K562 (cell line): ENCODE results near the gene MEF2C. TPM values are rescaled to one million over a fixed set of nuclear protein-coding genes. Genes with fewer than 3 reads are reported as not detected.
A peak's percentile ranks its signal among the peaks of the same experiment; 100 is the strongest.

Experiments
- ATAC-seq: fragments of 200-7000 bp; cut with Tn5 transposase; 3 replicates; pipeline ENCODE4 v1.9.1; 2020; ENCODE audit warnings: moderate library complexity
- BruUV-seq: library from RNA; stranded (reverse); fragments of 400-500 nt; replicated peaks from 2 replicates; lab custom pipeline; 2021; lab: Mats Ljungman, UMichigan
- CTCF ChIA-PET: fragments of 300-600 bp; formaldehyde crosslinking; extraction: SDS; loops from one replicate; lab custom pipeline; 2021; ENCODE audit warnings: low intra/inter-chr PET ratio; lab: Yijun Ruan, JAX
- POLR2A ChIA-PET: fragments of 300-600, 350-650 bp; sonication (Branson Sonifier 250); formaldehyde crosslinking; extraction: SDS; loops from one replicate; lab custom pipeline; 2021; ENCODE audit warnings: antibody characterized with exemption, inconsistent platforms; lab: Yijun Ruan, JAX
- DNase-seq, 4 experiments: peaks; one replicate each; pipeline versions ENCODE4 v3.0.0 to v3.0.0-alpha.2; 2011 to 2018; ENCODE audit warnings: low spot score in 3 of 4, mixed read lengths in 3 of 4; ENCODE audit errors: extremely low read depth in 1 of 4
- FAIRE-seq: peaks from 2 replicates; lab custom pipeline; 2011; peaks lifted over from hg19 to GRCh38; lab: Jason Lieb, UNC
- H2AFZ ChIP-seq: 2 replicates; pipeline ENCODE4 v1.6.0; 2011; ENCODE audit warnings: low read depth, low read length, control low read depth, inconsistent platforms
- H3K27ac ChIP-seq: fragments of 200-600 bp; 3 replicates; pipeline ENCODE4 v1.8.0; 2011; ENCODE audit warnings: low read depth, mild to moderate bottlenecking, control low read depth, inconsistent platforms, low read length, moderate library complexity, mixed read lengths; ENCODE audit errors: extremely low read depth
- H3K27me3 ChIP-seq, 2 experiments: fragments of 300-600 bp in 1 of 2; 2 replicates in 1 of 2; 3 replicates in 1 of 2; pipeline versions ENCODE4 v1.6.0 to v1.8.0; 2011; ENCODE audit warnings: inconsistent platforms in 2 of 2, low read length in 2 of 2, mild to moderate bottlenecking in 1 of 2, mixed read lengths in 1 of 2, moderate library complexity in 1 of 2; ENCODE audit not compliant: control insufficient read depth in 2 of 2, insufficient read depth in 2 of 2
- H3K36me3 ChIP-seq: fragments of 300-600 bp; 3 replicates; pipeline ENCODE4 v1.8.0; 2011; ENCODE audit warnings: mild to moderate bottlenecking, low read length, inconsistent platforms; ENCODE audit not compliant: control insufficient read depth, insufficient read depth
- H3K4me1 ChIP-seq, 2 experiments: fragments of 200-600 bp in 1 of 2; replicated peaks in 1 of 2; 2 replicates in 1 of 2; 3 replicates in 1 of 2; pipeline versions ENCODE4 v1.5.1 to v1.8.0; 2011; ENCODE audit warnings: inconsistent platforms in 2 of 2, low read length in 2 of 2, mild to moderate bottlenecking in 1 of 2, mixed read lengths in 1 of 2, moderate library complexity in 1 of 2; ENCODE audit not compliant: control insufficient read depth in 2 of 2, insufficient read depth in 2 of 2
- H3K4me2 ChIP-seq: 2 replicates; pipeline ENCODE4 v1.6.1; 2011; ENCODE audit warnings: low read length, control low read depth, inconsistent platforms, mixed read lengths; ENCODE audit not compliant: insufficient read depth
- H3K4me3 ChIP-seq: fragments of 200-600 bp; sonication (generic), shearing (Covaris generic); 2 replicates; pipeline ENCODE4 v1.5.1; 2016; ENCODE audit warnings: control low read depth, inconsistent platforms
- H3K79me2 ChIP-seq: fragments of 200-600 bp; 3 replicates; pipeline ENCODE4 v1.8.0; 2011; ENCODE audit warnings: low read length, inconsistent platforms; ENCODE audit not compliant: control insufficient read depth, insufficient read depth
- H3K9ac ChIP-seq, 2 experiments: 2 replicates each; pipeline versions ENCODE4 v1.6.0 to v1.6.1; 2011; ENCODE audit warnings: low read depth in 2 of 2, low read length in 2 of 2, control low read depth in 1 of 2, inconsistent platforms in 1 of 2, mild to moderate bottlenecking in 1 of 2, mixed read lengths in 1 of 2; ENCODE audit not compliant: insufficient read depth in 1 of 2
- H3K9me1 ChIP-seq: one replicate; pipeline ENCODE4 v1.6.0; 2011; ENCODE audit warnings: inconsistent platforms, mild to moderate bottlenecking, low read length, moderate library complexity; ENCODE audit not compliant: control insufficient read depth, insufficient read depth
- H3K9me3 ChIP-seq: replicated peaks from 2 replicates; pipeline ENCODE4 v1.5.1; 2011; ENCODE audit warnings: low read depth, low read length, inconsistent platforms; ENCODE audit not compliant: control insufficient read depth, insufficient read depth
- H4K20me1 ChIP-seq: replicated peaks from 2 replicates; pipeline ENCODE4 v1.6.1; 2011; ENCODE audit warnings: low read length, inconsistent platforms, mixed read lengths; ENCODE audit not compliant: control insufficient read depth, insufficient read depth
- ELF1 ChIP-seq: fragments of 200-800 bp; sonication (Bioruptor generic); IDR thresholded peaks from 2 replicates; pipeline ENCODE4 v1.6.1; 2016; ENCODE audit warnings: missing genetic modification characterization, missing compliant biosample characterization
- FOXP1 ChIP-seq: sonication (generic); formaldehyde crosslinking; IDR thresholded peaks from 2 replicates; pipeline ENCODE4 v1.8.0; 2022; ENCODE audit warnings: mild to moderate bottlenecking, missing genetic modification reagents
- NFIC ChIP-seq: fragments of 450-650 bp; IDR thresholded peaks from 2 replicates; pipeline ENCODE4 v1.6.1; 2017; ENCODE audit warnings: mild to moderate bottlenecking, inconsistent platforms
- ZNF655 ChIP-seq: fragments of 250-450 bp; sonication (Bioruptor Pico); IDR thresholded peaks from 2 replicates; pipeline ENCODE4 v1.5.0; 2021
- WGBS: fragments of 100-300 bp; shearing (Covaris generic); methylation state at CpG from one replicate; pipeline ENCODE4 v1.1.6; 2016; ENCODE audit warnings: low coverage, mixed read lengths; ENCODE audit not compliant: insufficient coverage; ENCODE audit errors: missing lambda C conversion rate; 5-methylcytosine and 5-hydroxymethylcytosine counted together
- in situ Hi-C: fragments of 300-500 bp; cut with MboI; formaldehyde crosslinking; loops from 4 replicates; pipeline ENCODE4 v1.15.0; 2018; ENCODE audit warnings: inconsistent platforms, mixed read lengths
- intact Hi-C: fragments of 100-400 bp; cut with micrococcal nuclease; formaldehyde crosslinking; loops from 2 replicates; pipeline ENCODE4 v1.14.2; 2022
- polyA plus RNA-seq, 8 experiments: library from polyadenylated mRNA; depleted of rRNA in 4 of 8; stranded (reverse) in 5 of 8; unstranded in 3 of 8; fragments of >200 nt; fragmentation: Nextera tagmentation in 2 of 8; fragmentation: Illumina TruSeq in 1 of 8; extraction: Ambion mirVana in 2 of 8; extraction: Trizol in 1 of 8; gene quantifications; 2 replicates each; pipeline versions ENCODE4 v1.2.1 to v1.2.3, GENCODE V29; 2011 to 2014; ENCODE audit warnings: inconsistent platforms in 1 of 8, missing spikeins in 1 of 8
- total RNA-seq, 7 experiments: library from RNA; depleted of rRNA in 6 of 7; stranded (reverse); fragments of >200 nt in 6 of 7; fragmentation: Illumina TruSeq in 2 of 7; extraction: Trizol in 2 of 7; gene quantifications; 2 replicates each; pipeline versions ENCODE4 v1.2.1 to v1.2.3, GENCODE V29; 2011 to 2021; ENCODE audit warnings: low replicate concordance in 1 of 7
- TF ChIP-seq, protein P1 (sequence below): fragments of 450-650 bp; IDR thresholded peaks from 2 replicates; pipeline ENCODE4 v1.6.1; 2017; ENCODE audit warnings: antibody characterized with exemption, mild to moderate bottlenecking

MEF2C gene
- total and polyA plus RNA-seq, 9 of the 15 experiments (the other 6 are each of a cell fraction or from before 2014, with no cell fraction given) = 25.1 to 67.8 (median 58.3) TPM

GRCh38 chr5:88882276-88883038, 527 bp downstream of the MEF2C start (continued):
- TF ChIP-seq, protein P1, sequence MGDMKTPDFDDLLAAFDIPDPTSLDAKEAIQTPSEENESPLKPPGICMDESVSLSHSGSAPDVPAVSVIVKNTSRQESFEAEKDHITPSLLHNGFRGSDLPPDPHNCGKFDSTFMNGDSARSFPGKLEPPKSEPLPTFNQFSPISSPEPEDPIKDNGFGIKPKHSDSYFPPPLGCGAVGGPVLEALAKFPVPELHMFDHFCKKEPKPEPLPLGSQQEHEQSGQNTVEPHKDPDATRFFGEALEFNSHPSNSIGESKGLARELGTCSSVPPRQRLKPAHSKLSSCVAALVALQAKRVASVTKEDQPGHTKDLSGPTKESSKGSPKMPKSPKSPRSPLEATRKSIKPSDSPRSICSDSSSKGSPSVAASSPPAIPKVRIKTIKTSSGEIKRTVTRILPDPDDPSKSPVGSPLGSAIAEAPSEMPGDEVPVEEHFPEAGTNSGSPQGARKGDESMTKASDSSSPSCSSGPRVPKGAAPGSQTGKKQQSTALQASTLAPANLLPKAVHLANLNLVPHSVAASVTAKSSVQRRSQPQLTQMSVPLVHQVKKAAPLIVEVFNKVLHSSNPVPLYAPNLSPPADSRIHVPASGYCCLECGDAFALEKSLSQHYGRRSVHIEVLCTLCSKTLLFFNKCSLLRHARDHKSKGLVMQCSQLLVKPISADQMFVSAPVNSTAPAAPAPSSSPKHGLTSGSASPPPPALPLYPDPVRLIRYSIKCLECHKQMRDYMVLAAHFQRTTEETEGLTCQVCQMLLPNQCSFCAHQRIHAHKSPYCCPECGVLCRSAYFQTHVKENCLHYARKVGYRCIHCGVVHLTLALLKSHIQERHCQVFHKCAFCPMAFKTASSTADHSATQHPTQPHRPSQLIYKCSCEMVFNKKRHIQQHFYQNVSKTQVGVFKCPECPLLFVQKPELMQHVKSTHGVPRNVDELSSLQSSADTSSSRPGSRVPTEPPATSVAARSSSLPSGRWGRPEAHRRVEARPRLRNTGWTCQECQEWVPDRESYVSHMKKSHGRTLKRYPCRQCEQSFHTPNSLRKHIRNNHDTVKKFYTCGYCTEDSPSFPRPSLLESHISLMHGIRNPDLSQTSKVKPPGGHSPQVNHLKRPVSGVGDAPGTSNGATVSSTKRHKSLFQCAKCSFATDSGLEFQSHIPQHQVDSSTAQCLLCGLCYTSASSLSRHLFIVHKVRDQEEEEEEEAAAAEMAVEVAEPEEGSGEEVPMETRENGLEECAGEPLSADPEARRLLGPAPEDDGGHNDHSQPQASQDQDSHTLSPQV = no peak

DNA sequence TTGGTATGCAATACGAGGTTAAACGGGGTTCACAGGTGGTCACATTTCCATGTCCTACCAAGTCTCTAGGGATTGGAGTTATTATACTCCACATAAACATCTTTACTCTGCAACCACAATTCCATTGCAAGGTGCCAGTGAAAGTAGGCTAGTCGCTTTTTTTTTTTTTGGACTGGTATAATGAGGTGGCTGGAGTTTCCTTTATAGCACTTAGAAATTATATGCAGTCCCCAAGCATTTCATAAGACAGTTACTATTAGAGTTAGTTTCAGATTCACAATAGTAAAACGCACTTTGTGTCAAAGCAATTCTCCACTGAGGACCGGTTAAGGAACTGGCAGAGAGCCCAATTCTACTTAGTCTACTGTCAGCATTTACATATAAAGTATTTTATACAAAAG, 1.4 kb downstream of the MEF2C start:
- Histone ChIP-seq H2AFZ (no peak overlapping the region), H3K36me3 (0 out of 3 replicates have a peak, but pooled peaks cover 6% of the 10 kb centered on the region), H3K9me3 (no peaks in the 10 kb centered on the region), H3K4me1 (peaks cover 3 to 8% of the 10 kb centered on the region in 2 experiments; a peak in 4 of 5 replicates), H3K4me3 (peak overlapping the region; percentile 55), H3K79me2 (peaks cover 84% of the 10 kb centered on the region)
- intact Hi-C loops = loop anchor here (5.0 to 10.0 kb wide), 3 partner anchors 54 to 1526 kb away; partner anchors contain the start of gene CETN3
- FAIRE-seq = no peak
- WGBS = 1% methylated on average over 5 of the region's 5 CpGs
- ATAC-seq = peak; percentile 13
- in situ Hi-C loops = no loop called here
- TF ChIP-seq ELF1 (tag) (no peak), ZNF655 (CRISPR knock-in tag) (no peak), NFIC (peak; percentile 75), FOXP1 (CRISPR knock-in tag) (no peak)
- TF ChIP-seq, all 486 proteins: peak for 1
- DNase-seq = no peak
- Histone ChIP-seq H3K4me2 (peak overlapping the region; percentile 76), H3K27ac (no peak overlapping the region; the same call in 2 of the 3 replicates), H3K9me1 (no peaks in the 10 kb centered on the region), H4K20me1 (no peaks in the 10 kb centered on the region), H3K9ac (peak overlapping the region in 1 of 2 experiments; percentile 81; a peak in 2 of 4 replicates), H3K27me3 (no peaks in the 10 kb centered on the region)
- no TSS peak for BruUV-seq
- POLR2A ChIA-PET = interaction anchor here (0.7 to 0.9 kb wide), 2 partner anchors 10 to 20 kb away, joined by 3 read pairs; no protein-coding TSS in a partner anchor
- CTCF ChIA-PET = no interaction called here
